OCI-LY3 (cell line): ENCODE measurements around the gene TMEM258.
A peak's percentile ranks its signal among the peaks of the same experiment; 100 is the strongest.

ENCODE experiments used
- H2AFZ ChIP-seq: fragments of 200-600, 300-600 bp; shearing (Covaris generic); 2 replicates; pipeline ENCODE4 v1.6.0; 2014; ENCODE audit warnings: antibody characterized with exemption, low read depth, low read length
- H3K27ac ChIP-seq: fragments of 200-600, 300-600 bp; sonication (generic); 2 replicates; pipeline ENCODE4 v1.5.1; 2014; ENCODE audit warnings: mild to moderate bottlenecking, low read length, moderate library complexity, mixed read lengths
- H3K27me3 ChIP-seq: fragments of 200-600, 300-600 bp; sonication (generic); 2 replicates; pipeline ENCODE4 v1.6.1; 2014; ENCODE audit warnings: low read depth, low read length, mixed read lengths
- H3K36me3 ChIP-seq: fragments of 200-600, 300-600 bp; sonication (generic); replicated peaks from 2 replicates; pipeline ENCODE3; 2014; ENCODE audit warnings: low read depth, low read length, mixed read lengths
- H3K4me1 ChIP-seq: fragments of 300-600, 200-600 bp; sonication (generic); 2 replicates; pipeline ENCODE4 v1.6.1; 2014; ENCODE audit warnings: low read length, mixed read lengths
- H3K4me2 ChIP-seq: fragments of 200-600, 300-600 bp; sonication (generic); 2 replicates; pipeline ENCODE4 v1.6.1; 2014; ENCODE audit warnings: low read length, mixed read lengths
- H3K4me3 ChIP-seq: fragments of 300-600, 200-600 bp; sonication (generic); 2 replicates; pipeline ENCODE4 v1.5.1; 2014; ENCODE audit warnings: antibody characterized with exemption, mild to moderate bottlenecking, low read length, moderate library complexity
- H3K79me2 ChIP-seq: fragments of 300-600, 200-600 bp; shearing (Covaris generic); 2 replicates; pipeline ENCODE4 v1.6.1; 2014; ENCODE audit warnings: mild to moderate bottlenecking, low read length, mixed read lengths
- H3K9ac ChIP-seq: fragments of 300-600, 200-600 bp; shearing (Covaris generic); 2 replicates; pipeline ENCODE4 v1.6.0; 2014; ENCODE audit warnings: mild to moderate bottlenecking, low read length, moderate library complexity
- H3K9me3 ChIP-seq: fragments of 200-600, 300-600 bp; shearing (Covaris generic); 2 replicates; pipeline ENCODE4 v1.6.1; 2014; ENCODE audit warnings: low read length, mixed read lengths; ENCODE audit not compliant: insufficient read depth
- H4K20me1 ChIP-seq: fragments of 200-600, 300-600 bp; sonication (generic); 2 replicates; pipeline ENCODE4 v1.6.1; 2016; ENCODE audit warnings: low read length, mixed read lengths; ENCODE audit not compliant: insufficient read depth
- CTCF ChIP-seq: fragments of 200-600, 300-600 bp; sonication (generic); IDR thresholded peaks from 2 replicates; pipeline ENCODE4 v1.5.1; 2014; ENCODE audit warnings: antibody characterized with exemption, low read length, low read depth
- EZH2phosphoT487 ChIP-seq: fragments of 200-600 bp; shearing (Covaris generic); IDR thresholded peaks from 2 replicates; pipeline ENCODE4 v1.6.1; 2018; ENCODE audit warnings: antibody characterized with exemption, mixed run types, low read depth

TMEM258 gene

GRCh38 chr11:61793083-61793828 lies 857 bp upstream of the TMEM258 start:
- H3K4me3 ChIP-seq, result peak overlapping the region; percentile 90
- H3K9ac ChIP-seq, result peak overlapping the region; percentile 99
- peaks cover 51% of the 10 kb centered on the region for H3K36me3 ChIP-seq
- peaks cover 29% of the 10 kb centered on the region for H3K4me1 ChIP-seq
- H4K20me1 ChIP-seq, result peaks cover 8% of the 10 kb centered on the region; the same call in 1 of the 2 replicates
- TF ChIP-seq EZH2phosphoT487, result no peak
- no peak for TF ChIP-seq CTCF
- peak overlapping the region; percentile 83 for H3K27ac ChIP-seq
- no peaks in the 10 kb centered on the region for H3K27me3 ChIP-seq
- peak overlapping the region; percentile 77 for H3K4me2 ChIP-seq
- H3K79me2 ChIP-seq, result peaks cover 92% of the 10 kb centered on the region
- no peaks in the 10 kb centered on the region for H3K9me3 ChIP-seq
- peak overlapping the region; percentile 91; the same call in 1 of the 2 replicates for H2AFZ ChIP-seq

- H3K9ac ChIP-seq, result peak overlapping the region; percentile 99
These were observed 576 bp downstream of the TMEM258 start for GRCh38 chr11:61791737-61792309.

GRCh38 chr11:61787928-61788491 lies 4.4 kb downstream of the TMEM258 start:
- peaks cover 16% of the 10 kb centered on the region; the same call in 1 of the 2 replicates for H4K20me1 ChIP-seq
- H3K79me2 ChIP-seq, result peaks cover 39% of the 10 kb centered on the region
- no peak overlapping the region for H3K4me2 ChIP-seq
- H2AFZ ChIP-seq, result no peak overlapping the region
- no peaks in the 10 kb centered on the region for H3K9me3 ChIP-seq
- no peak overlapping the region for H3K9ac ChIP-seq
- H3K4me1 ChIP-seq, result peaks cover 10% of the 10 kb centered on the region
- no peak overlapping the region for H3K4me3 ChIP-seq
- TF ChIP-seq CTCF (peak; percentile 59), EZH2phosphoT487 (no peak)
- H3K27me3 ChIP-seq, result no peaks in the 10 kb centered on the region
- H3K27ac ChIP-seq, result no peak overlapping the region
- peaks cover 64% of the 10 kb centered on the region for H3K36me3 ChIP-seq

More at GRCh38 chr11:61791737-61792309, 576 bp downstream of the TMEM258 start:
- peak overlapping the region; percentile 90 for H3K4me3 ChIP-seq
- peak overlapping the region; percentile 77 for H3K4me2 ChIP-seq
- peaks cover 56% of the 10 kb centered on the region for H3K36me3 ChIP-seq
- H3K9me3 ChIP-seq, result no peaks in the 10 kb centered on the region
- no peak for TF ChIP-seq EZH2phosphoT487
- no peak; the same call in 1 of the 2 replicates for TF ChIP-seq CTCF
- H2AFZ ChIP-seq, result peak overlapping the region; percentile 91
- H3K27me3 ChIP-seq, result no peaks in the 10 kb centered on the region
- peak overlapping the region; percentile 83 for H3K27ac ChIP-seq
- peaks cover 78% of the 10 kb centered on the region for H3K79me2 ChIP-seq
- peaks cover 10% of the 10 kb centered on the region; the same call in 1 of the 2 replicates for H4K20me1 ChIP-seq
- H3K4me1 ChIP-seq, result peaks cover 24% of the 10 kb centered on the region

- no peaks in the 10 kb centered on the region for H3K9me3 ChIP-seq
- no peak overlapping the region for H2AFZ ChIP-seq
- no peak overlapping the region for H3K9ac ChIP-seq
- no peaks in the 10 kb centered on the region for H3K27me3 ChIP-seq
- peaks cover 19% of the 10 kb centered on the region for H3K79me2 ChIP-seq
- H3K4me3 ChIP-seq, result no peak overlapping the region
- H3K36me3 ChIP-seq, result peaks cover 64% of the 10 kb centered on the region
- 0 out of 2 replicates have a peak, but pooled peaks cover 3% of the 10 kb centered on the region for H3K4me1 ChIP-seq
- no peak overlapping the region for H3K27ac ChIP-seq
- no peak overlapping the region for H3K4me2 ChIP-seq
- TF ChIP-seq CTCF, result no peak
- no peak for TF ChIP-seq EZH2phosphoT487
- H4K20me1 ChIP-seq, result peaks cover 16% of the 10 kb centered on the region; the same call in 1 of the 2 replicates
These were observed 6.5 kb downstream of the TMEM258 start for GRCh38 chr11:61785837-61786402.
